ENCODE data around the gene CDKN1B. TPM values are rescaled to one million over a fixed set of nuclear protein-coding genes. Genes with fewer than 3 reads are reported as not detected.

CDKN1B gene
- total and polyA plus RNA-seq, 2 donors, result 52.1 to 73.6 TPM

- Histone ChIP-seq H3K4me1 (ENCODE audit: insufficient read depth) (no peaks in the 10 kb centered on the region), H3K27ac (ENCODE audit: low read depth) (no peak overlapping the region), H3K36me3 (ENCODE audit: insufficient read depth) (no peaks in the 10 kb centered on the region), H3K4me3 (ENCODE audit: low read depth, low read length) (no peak overlapping the region)
- no peak for DNase-seq (ENCODE audit: extremely low spot score)
These were observed 30.2 kb upstream of the CDKN1B start for GRCh38 chr12:12686925-12687324.

- Histone ChIP-seq H3K4me1 (ENCODE audit: insufficient read depth) (no peaks in the 10 kb centered on the region), H3K4me3 (ENCODE audit: low read depth, low read length) (no peak overlapping the region), H3K36me3 (ENCODE audit: insufficient read depth) (no peaks in the 10 kb centered on the region), H3K27ac (ENCODE audit: low read depth) (no peak overlapping the region)
- DNase-seq (ENCODE audit: extremely low spot score), result no peak
- WGBS, result 78% methylated on average over 5 of the region's 5 CpGs
These were observed 27.4 kb upstream of the CDKN1B start for GRCh38 chr12:12689647-12690300.

- WGBS, result 89% methylated on average over 2 of the region's 2 CpGs
- no peaks in the 10 kb centered on the region for H3K36me3 ChIP-seq (ENCODE audit: insufficient read depth)
- H3K4me3 ChIP-seq (ENCODE audit: low read depth, low read length), result no peak overlapping the region
- no peak for DNase-seq (ENCODE audit: extremely low spot score)
- H3K27ac ChIP-seq (ENCODE audit: low read depth), result no peak overlapping the region
- no peaks in the 10 kb centered on the region for H3K4me1 ChIP-seq (ENCODE audit: insufficient read depth)
These were observed 25.6 kb upstream of the CDKN1B start for GRCh38 chr12:12691549-12691948.

- DNase-seq (ENCODE audit: extremely low spot score), result no peak
- 47% methylated on average over 3 of the region's 3 CpGs for WGBS
- Histone ChIP-seq H3K4me1 (ENCODE audit: insufficient read depth) (no peaks in the 10 kb centered on the region), H3K4me3 (ENCODE audit: low read depth, low read length) (no peak overlapping the region), H3K27ac (ENCODE audit: low read depth) (no peak overlapping the region), H3K36me3 (ENCODE audit: insufficient read depth) (no peaks in the 10 kb centered on the region)
These were observed 24.0 kb upstream of the CDKN1B start for GRCh38 chr12:12693111-12693671.

- Histone ChIP-seq H3K36me3 (ENCODE audit: insufficient read depth) (no peaks in the 10 kb centered on the region), H3K4me1 (ENCODE audit: insufficient read depth) (no peaks in the 10 kb centered on the region), H3K4me3 (ENCODE audit: low read depth, low read length) (peak overlapping the region; percentile 43), H3K27ac (ENCODE audit: low read depth) (peak overlapping the region; percentile 75)
- peak; percentile 88 for DNase-seq (ENCODE audit: extremely low spot score)
- 4% methylated on average over 29 of the region's 29 CpGs for WGBS
These were observed 20.4 kb upstream of the CDKN1B start for GRCh38 chr12:12696562-12697383.

GRCh38 chr12:12699345-12699744 lies 17.8 kb upstream of the CDKN1B start:
- H3K4me3 ChIP-seq (ENCODE audit: low read depth, low read length), result no peak overlapping the region
- no peaks in the 10 kb centered on the region for H3K36me3 ChIP-seq (ENCODE audit: insufficient read depth)
- no peaks in the 10 kb centered on the region for H3K4me1 ChIP-seq (ENCODE audit: insufficient read depth)
- no peak overlapping the region for H3K27ac ChIP-seq (ENCODE audit: low read depth)
- DNase-seq (ENCODE audit: extremely low spot score), result no peak
- 89% methylated on average over 1 of the region's 1 CpG for WGBS

- Histone ChIP-seq H3K27ac (ENCODE audit: low read depth) (no peak overlapping the region), H3K36me3 (ENCODE audit: insufficient read depth) (no peaks in the 10 kb centered on the region), H3K4me3 (ENCODE audit: low read depth, low read length) (no peak overlapping the region), H3K4me1 (ENCODE audit: insufficient read depth) (no peaks in the 10 kb centered on the region)
- DNase-seq (ENCODE audit: extremely low spot score), result no peak
These were observed 16.9 kb upstream of the CDKN1B start for GRCh38 chr12:12700254-12700653.

- H3K36me3 ChIP-seq (ENCODE audit: insufficient read depth), result no peaks in the 10 kb centered on the region
These were observed 15.7 kb upstream of the CDKN1B start for GRCh38 chr12:12701457-12701856.

GRCh38 chr12:12704593-12705230 lies 12.5 kb upstream of the CDKN1B start:
- no peaks in the 10 kb centered on the region for H3K4me1 ChIP-seq (ENCODE audit: insufficient read depth)
- DNase-seq (ENCODE audit: extremely low spot score), result peak; percentile 85
- H3K36me3 ChIP-seq (ENCODE audit: insufficient read depth), result no peaks in the 10 kb centered on the region
- H3K27ac ChIP-seq (ENCODE audit: low read depth), result no peak overlapping the region
- WGBS, result 47% methylated on average over 7 of the region's 7 CpGs
- H3K4me3 ChIP-seq (ENCODE audit: low read depth, low read length), result no peak overlapping the region

More at GRCh38 chr12:12701457-12701856, 15.7 kb upstream of the CDKN1B start:
- WGBS, result 96% methylated on average over 3 of the region's 3 CpGs
- Histone ChIP-seq H3K4me3 (ENCODE audit: low read depth, low read length) (no peak overlapping the region), H3K4me1 (ENCODE audit: insufficient read depth) (no peaks in the 10 kb centered on the region), H3K27ac (ENCODE audit: low read depth) (no peak overlapping the region)
- DNase-seq (ENCODE audit: extremely low spot score), result no peak

GRCh38 chr12:12705838-12706520 lies 11.2 kb upstream of the CDKN1B start:
- 70% methylated on average over 1 of the region's 1 CpG for WGBS

GRCh38 chr12:12713932-12714275 lies 3.3 kb upstream of the CDKN1B start:
- no peaks in the 10 kb centered on the region for H3K36me3 ChIP-seq (ENCODE audit: insufficient read depth)
- DNase-seq (ENCODE audit: extremely low spot score), result no peak
- H3K4me3 ChIP-seq (ENCODE audit: low read depth, low read length), result peak overlapping the region; percentile 30
- H3K4me1 ChIP-seq (ENCODE audit: insufficient read depth), result no peaks in the 10 kb centered on the region
- peak overlapping the region; percentile 67 for H3K27ac ChIP-seq (ENCODE audit: low read depth)
- WGBS, result 8% methylated on average over 2 of the region's 2 CpGs

More at GRCh38 chr12:12705838-12706520, 11.2 kb upstream of the CDKN1B start:
- Histone ChIP-seq H3K4me3 (ENCODE audit: low read depth, low read length) (no peak overlapping the region), H3K4me1 (ENCODE audit: insufficient read depth) (no peaks in the 10 kb centered on the region), H3K27ac (ENCODE audit: low read depth) (no peak overlapping the region), H3K36me3 (ENCODE audit: insufficient read depth) (no peaks in the 10 kb centered on the region)
- DNase-seq (ENCODE audit: extremely low spot score), result no peak

- 11% methylated on average over 23 of the region's 23 CpGs for WGBS
- no peaks in the 10 kb centered on the region for H3K4me1 ChIP-seq (ENCODE audit: insufficient read depth)
- H3K36me3 ChIP-seq (ENCODE audit: insufficient read depth), result no peaks in the 10 kb centered on the region
- peak overlapping the region; percentile 30 for H3K4me3 ChIP-seq (ENCODE audit: low read depth, low read length)
- no peak for DNase-seq (ENCODE audit: extremely low spot score)
- peak overlapping the region; percentile 67 for H3K27ac ChIP-seq (ENCODE audit: low read depth)
These were observed 2.7 kb upstream of the CDKN1B start for GRCh38 chr12:12714276-12715021.

GRCh38 chr12:12715128-12715458 lies 2.1 kb upstream of the CDKN1B start:
- Histone ChIP-seq H3K27ac (ENCODE audit: low read depth) (peak overlapping the region; percentile 100), H3K36me3 (ENCODE audit: insufficient read depth) (no peaks in the 10 kb centered on the region), H3K4me1 (ENCODE audit: insufficient read depth) (no peaks in the 10 kb centered on the region), H3K4me3 (ENCODE audit: low read depth, low read length) (no peak overlapping the region)
- DNase-seq (ENCODE audit: extremely low spot score), result no peak
